Mesenchymal stem cell (in vitro differentiated cells and primary cell): ENCODE data around the gene NPAS3.
A peak's percentile ranks its signal among the peaks of the same experiment; 100 is the strongest.

Experiments
- DNase-seq: peaks from one replicate; pipeline ENCODE4 v3.0.0-alpha.2; 2013
- H2AFZ ChIP-seq: one replicate; pipeline ENCODE4 v1.6.1; 2013; ENCODE audit warnings: low read depth, mild to moderate bottlenecking, control low read depth, inconsistent platforms, low read length, moderate library complexity
- H2AK5ac ChIP-seq: 2 replicates; pipeline ENCODE4 v1.6.1; 2013; ENCODE audit warnings: low read length, moderate library complexity, mild to moderate bottlenecking, inconsistent platforms; ENCODE audit not compliant: severe bottlenecking
- H2BK120ac ChIP-seq: one replicate; pipeline ENCODE4 v1.6.1; 2013; ENCODE audit warnings: low read depth, mild to moderate bottlenecking, inconsistent platforms, low read length, moderate library complexity
- H2BK12ac ChIP-seq, 2 experiments: one replicate each; pipeline ENCODE4 v1.6.1; 2013; ENCODE audit warnings: inconsistent platforms in 2 of 2, low read length in 2 of 2, mild to moderate bottlenecking in 2 of 2, moderate library complexity in 2 of 2, control low read depth in 1 of 2
- H2BK15ac ChIP-seq: one replicate; pipeline ENCODE4 v1.6.1; 2013; ENCODE audit warnings: mild to moderate bottlenecking, low read depth, inconsistent platforms; ENCODE audit not compliant: poor library complexity, severe bottlenecking
- H2BK5ac ChIP-seq: 2 replicates; pipeline ENCODE4 v1.6.1; 2013; ENCODE audit warnings: low read depth, mild to moderate bottlenecking, low read length, control low read depth, inconsistent platforms; ENCODE audit not compliant: poor library complexity, severe bottlenecking
- H3K14ac ChIP-seq, 2 experiments: one replicate each; pipeline ENCODE4 v1.6.1; 2013; ENCODE audit warnings: inconsistent platforms in 2 of 2, low read length in 2 of 2, control low read depth in 1 of 2, mild to moderate bottlenecking in 1 of 2, moderate library complexity in 1 of 2
- H3K18ac ChIP-seq, 2 experiments: one replicate each; pipeline ENCODE4 v1.6.1; 2013; ENCODE audit warnings: inconsistent platforms in 2 of 2, low read length in 2 of 2, control low read depth in 1 of 2, low read depth in 1 of 2, mild to moderate bottlenecking in 1 of 2
- H3K23ac ChIP-seq, 2 experiments: one replicate each; pipeline ENCODE4 v1.6.1; 2013; ENCODE audit warnings: inconsistent platforms in 2 of 2, low read length in 2 of 2, mild to moderate bottlenecking in 2 of 2, moderate library complexity in 2 of 2, control low read depth in 1 of 2
- H3K27ac ChIP-seq: 2 replicates; pipeline ENCODE4 v1.5.1; 2013; ENCODE audit warnings: mild to moderate bottlenecking, moderate library complexity, low read length, control low read depth, inconsistent platforms; ENCODE audit not compliant: poor library complexity, severe bottlenecking
- H3K27me3 ChIP-seq, 2 experiments: 2 replicates each; pipeline versions ENCODE4 v1.6.1 to v1.7.0; 2013; ENCODE audit warnings: low read length in 2 of 2, mild to moderate bottlenecking in 2 of 2, moderate library complexity in 2 of 2, control low read depth in 1 of 2, inconsistent platforms in 1 of 2; ENCODE audit not compliant: control insufficient read depth in 1 of 2, insufficient read depth in 1 of 2
- H3K36me3 ChIP-seq, 2 experiments: 2 replicates each; pipeline versions ENCODE4 v1.6.1 to v1.7.0; 2013; ENCODE audit warnings: low read length in 2 of 2, control low read depth in 1 of 2, inconsistent platforms in 1 of 2, low read depth in 1 of 2, mild to moderate bottlenecking in 1 of 2; ENCODE audit not compliant: insufficient read depth in 2 of 2, control insufficient read depth in 1 of 2
- H3K4ac ChIP-seq, 2 experiments: one replicate each; pipeline ENCODE4 v1.6.1; 2013; ENCODE audit warnings: inconsistent platforms in 2 of 2, low read length in 2 of 2, mild to moderate bottlenecking in 2 of 2, moderate library complexity in 2 of 2, control low read depth in 1 of 2, low read depth in 1 of 2
- H3K4me1 ChIP-seq: 2 replicates; pipeline ENCODE4 v1.6.1; 2013; ENCODE audit warnings: low read depth, low read length, control low read depth; ENCODE audit not compliant: control insufficient read depth, insufficient read depth
- H3K4me2 ChIP-seq: 2 replicates; pipeline ENCODE4 v1.6.1; 2013; ENCODE audit warnings: low read length, mild to moderate bottlenecking, inconsistent platforms; ENCODE audit not compliant: poor library complexity, severe bottlenecking
- H3K4me3 ChIP-seq, 2 experiments: 2 replicates each; pipeline versions ENCODE4 v1.5.1 to v1.7.0; 2013; ENCODE audit warnings: low read length in 2 of 2, mild to moderate bottlenecking in 2 of 2, control low read depth in 1 of 2, low read depth in 1 of 2; ENCODE audit not compliant: insufficient read depth in 1 of 2
- H3K79me1 ChIP-seq: replicated peaks from 2 replicates; pipeline ENCODE4 v1.6.1; 2013; ENCODE audit warnings: mild to moderate bottlenecking, control low read depth, low read length, inconsistent platforms; ENCODE audit not compliant: poor library complexity, severe bottlenecking
- H3K9ac ChIP-seq: 2 replicates; pipeline ENCODE4 v1.7.0; 2013; ENCODE audit warnings: mild to moderate bottlenecking, low read length, moderate library complexity
- H3K9me3 ChIP-seq: 2 replicates; pipeline ENCODE4 v1.7.0; 2013; ENCODE audit warnings: mild to moderate bottlenecking, low read length; ENCODE audit not compliant: control insufficient read depth
- H4K8ac ChIP-seq: one replicate; pipeline ENCODE4 v1.6.1; 2013; ENCODE audit warnings: inconsistent platforms, mild to moderate bottlenecking, low read length, moderate library complexity
- H4K91ac ChIP-seq: one replicate; pipeline ENCODE4 v1.6.1; 2013; ENCODE audit warnings: mild to moderate bottlenecking, low read length, inconsistent platforms
- WGBS: methylation state at CpG from one replicate; pipeline ENCODE4 v1.1.7; 2013; ENCODE audit warnings: mixed read lengths; 5-methylcytosine and 5-hydroxymethylcytosine counted together

Gene NPAS3

DNA sequence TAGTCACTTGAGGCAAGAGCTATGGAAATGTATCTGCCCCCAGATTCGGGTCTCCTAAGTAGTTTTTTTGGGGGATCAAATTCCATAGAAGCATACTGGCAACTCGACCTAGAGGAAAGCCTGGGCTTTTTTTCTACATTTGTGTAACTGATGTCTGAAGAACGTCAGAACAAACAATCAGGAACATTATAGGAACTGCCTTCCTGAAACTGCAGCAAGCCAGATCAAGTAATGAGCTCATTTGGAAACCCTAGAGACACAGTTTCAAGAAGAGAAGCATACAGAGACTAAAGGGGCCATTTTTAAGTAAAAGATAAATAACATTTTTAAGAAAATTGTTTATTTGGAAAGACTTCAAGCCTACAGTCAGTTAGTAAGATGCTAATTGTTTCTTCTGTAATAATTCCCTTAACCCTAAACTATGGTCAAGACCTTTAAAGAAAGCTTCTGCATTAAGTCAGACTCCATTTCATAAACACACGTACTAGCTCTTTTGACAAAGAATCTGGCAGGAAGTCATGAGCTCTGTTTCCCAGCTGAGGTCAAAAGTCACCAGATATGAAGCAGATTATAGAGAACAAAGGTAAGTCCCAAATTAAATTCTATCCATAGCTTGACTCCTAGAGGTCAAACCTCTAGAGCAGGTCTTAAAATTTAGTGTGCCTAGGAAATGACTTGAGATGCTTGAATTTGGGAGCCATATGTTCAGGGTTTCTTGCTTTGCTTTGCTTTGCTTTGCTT, 899.4 kb downstream of the NPAS3 start:
- no peak overlapping the region for H4K91ac ChIP-seq
- H3K79me1 ChIP-seq, result no peaks in the 10 kb centered on the region
- no peak overlapping the region for H3K27ac ChIP-seq
- H2AFZ ChIP-seq, result no peak overlapping the region
- no peak overlapping the region for H3K18ac ChIP-seq
- H2BK5ac ChIP-seq, result no peak overlapping the region
- no peaks in the 10 kb centered on the region for H3K36me3 ChIP-seq
- no peaks in the 10 kb centered on the region for H3K9me3 ChIP-seq
- no peak overlapping the region for H3K4ac ChIP-seq
- peaks cover 12 to 34% of the 10 kb centered on the region in 2 experiments for H3K27me3 ChIP-seq
- no peak overlapping the region for H2BK15ac ChIP-seq
- no peak overlapping the region for H2BK12ac ChIP-seq
- no peak overlapping the region for H3K9ac ChIP-seq
- WGBS, result 29% methylated on average over 4 of the region's 4 CpGs
- no peak overlapping the region for H3K23ac ChIP-seq
- no peak for DNase-seq
- no peak overlapping the region for H3K14ac ChIP-seq
- no peak overlapping the region for H3K4me2 ChIP-seq
- H3K4me1 ChIP-seq, result no peaks in the 10 kb centered on the region
- no peak overlapping the region for H4K8ac ChIP-seq
- no peak overlapping the region for H3K4me3 ChIP-seq
- no peak overlapping the region for H2AK5ac ChIP-seq
- no peak overlapping the region for H2BK120ac ChIP-seq

DNA sequence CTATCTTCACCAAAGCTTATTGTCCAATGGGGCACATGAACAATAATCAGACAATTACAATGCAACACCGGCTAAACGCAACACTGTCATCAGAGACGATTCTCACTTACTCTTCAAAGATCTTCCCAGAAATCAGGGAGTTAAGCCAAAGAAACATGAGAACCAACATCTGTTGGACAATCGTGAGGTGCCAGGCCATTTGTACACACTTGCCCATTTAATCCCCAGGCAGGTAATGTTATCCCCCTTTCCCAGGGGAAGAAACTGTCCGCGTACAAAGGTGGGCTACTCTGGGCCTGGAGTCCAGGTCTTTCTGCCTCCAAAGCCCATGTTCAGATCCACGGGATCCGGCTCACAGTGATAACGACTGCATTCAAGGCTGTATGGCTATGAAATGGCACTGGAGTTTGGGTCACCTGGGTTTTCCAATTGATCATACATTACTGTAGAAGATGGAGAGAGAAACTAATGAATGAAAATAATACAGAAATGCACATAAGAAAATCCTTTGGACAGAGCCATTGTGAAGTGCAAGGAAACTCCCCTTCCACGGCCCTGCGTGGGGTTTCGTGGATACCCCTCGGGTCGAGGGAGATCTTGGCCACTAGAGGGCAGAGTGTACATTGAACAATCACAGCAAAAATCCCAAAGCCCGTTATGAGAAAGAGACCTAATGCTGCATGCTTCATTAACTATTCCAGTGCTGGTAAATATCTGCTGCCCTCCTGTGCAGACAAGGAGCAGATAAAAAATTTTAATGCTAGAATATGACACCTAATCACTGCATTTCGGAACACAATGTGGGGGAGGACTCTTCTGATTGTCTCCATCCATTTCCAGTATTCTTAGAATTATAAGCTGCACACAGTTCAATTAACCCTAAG, 900.8 kb downstream of the NPAS3 start:
- Histone ChIP-seq H3K4me2 (no peak overlapping the region), H3K23ac (no peak overlapping the region), H2BK15ac (no peak overlapping the region), H3K14ac (no peak overlapping the region), H2BK5ac (no peak overlapping the region), H3K18ac (no peak overlapping the region), H2BK120ac (no peak overlapping the region), H3K36me3 (no peaks in the 10 kb centered on the region), H3K79me1 (no peaks in the 10 kb centered on the region), H3K9ac (no peak overlapping the region), H3K4me1 (no peaks in the 10 kb centered on the region), H4K91ac (no peak overlapping the region), H3K4me3 (no peak overlapping the region), H2AK5ac (no peak overlapping the region), H3K27me3 (peaks cover 17 to 43% of the 10 kb centered on the region in 2 experiments), H3K4ac (no peak overlapping the region), H4K8ac (no peak overlapping the region), H2BK12ac (no peak overlapping the region), H2AFZ (no peak overlapping the region), H3K27ac (no peak overlapping the region), H3K9me3 (no peaks in the 10 kb centered on the region)
- DNase-seq, result peak; percentile 59
- 63% methylated on average over 16 of the region's 16 CpGs for WGBS

DNA sequence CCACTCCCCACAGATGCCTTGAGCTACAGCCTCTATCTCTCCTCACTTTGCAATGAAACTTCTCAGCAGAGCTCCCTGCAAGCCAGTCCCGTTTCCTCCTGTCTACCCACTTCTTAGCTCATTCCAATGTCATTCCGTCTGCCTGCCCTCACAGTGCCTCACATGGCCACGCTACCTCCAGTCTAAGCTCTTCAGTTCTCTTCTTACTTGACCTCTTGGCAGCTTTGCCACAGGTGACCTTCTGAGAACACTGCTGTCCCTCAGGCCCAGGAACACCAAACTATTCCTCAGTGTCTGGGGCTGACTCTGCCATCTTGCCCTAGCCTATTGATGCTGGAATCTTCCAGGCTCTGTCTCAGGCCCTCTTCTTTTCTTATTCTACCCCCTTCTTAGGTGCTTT, 902.1 kb downstream of the NPAS3 start:
- 90% methylated on average over 3 of the region's 3 CpGs for WGBS
- no peak overlapping the region for H2AFZ ChIP-seq

DNA sequence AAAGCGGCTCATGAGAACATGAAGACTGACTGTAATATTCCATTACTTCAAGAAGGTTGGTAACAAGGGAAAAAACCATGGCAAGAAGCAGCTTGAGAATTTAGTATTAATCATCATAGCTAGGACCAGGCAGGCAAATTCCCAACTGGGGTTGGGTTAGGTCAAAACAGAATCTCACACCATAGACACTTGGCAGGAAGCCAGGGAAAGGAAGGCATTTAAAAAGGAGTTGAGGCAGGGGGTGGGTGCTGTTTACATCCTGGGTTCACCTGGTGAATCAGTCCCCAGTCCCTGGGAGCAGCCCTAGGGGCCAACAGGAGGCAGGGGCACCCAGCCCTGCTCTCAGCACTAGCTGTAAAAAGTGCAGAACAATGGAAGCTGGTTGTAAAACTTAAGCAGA, 903.6 kb downstream of the NPAS3 start:
- H2BK12ac ChIP-seq, result no peak overlapping the region
- peak; percentile 17 for DNase-seq
- H3K4me1 ChIP-seq, result no peaks in the 10 kb centered on the region
- H3K9me3 ChIP-seq, result no peaks in the 10 kb centered on the region
- H2AK5ac ChIP-seq, result no peak overlapping the region
- no peak overlapping the region for H4K8ac ChIP-seq
- no peak overlapping the region for H3K9ac ChIP-seq
- H2BK15ac ChIP-seq, result no peak overlapping the region
- 100% methylated on average over 1 of the region's 1 CpG for WGBS
- H3K4me3 ChIP-seq, result no peak overlapping the region
- H3K27ac ChIP-seq, result no peak overlapping the region
- no peak overlapping the region for H2AFZ ChIP-seq
- H3K79me1 ChIP-seq, result no peaks in the 10 kb centered on the region
- H3K4ac ChIP-seq, result no peak overlapping the region
- no peak overlapping the region for H3K23ac ChIP-seq
- no peak overlapping the region for H2BK5ac ChIP-seq
- no peak overlapping the region for H3K4me2 ChIP-seq
- no peak overlapping the region for H3K18ac ChIP-seq
- no peaks in the 10 kb centered on the region for H3K36me3 ChIP-seq
- no peak overlapping the region for H4K91ac ChIP-seq
- H2BK120ac ChIP-seq, result no peak overlapping the region
- peaks cover 21 to 48% of the 10 kb centered on the region in 2 experiments for H3K27me3 ChIP-seq
- H3K14ac ChIP-seq, result no peak overlapping the region

More for the DNA sequence above, 902.1 kb downstream of the NPAS3 start:
- no peak for DNase-seq
- H3K27ac ChIP-seq, result no peak overlapping the region
- peaks cover 19 to 43% of the 10 kb centered on the region in 2 experiments for H3K27me3 ChIP-seq
- no peak overlapping the region for H2BK5ac ChIP-seq
- H3K4me1 ChIP-seq, result no peaks in the 10 kb centered on the region
- no peaks in the 10 kb centered on the region for H3K36me3 ChIP-seq
- no peaks in the 10 kb centered on the region for H3K79me1 ChIP-seq
- H3K4ac ChIP-seq, result no peak overlapping the region
- no peak overlapping the region for H2AK5ac ChIP-seq
- no peak overlapping the region for H4K91ac ChIP-seq
- H2BK120ac ChIP-seq, result no peak overlapping the region
- H3K14ac ChIP-seq, result peak overlapping the region in 1 of 2 experiments; percentile 26
- H3K18ac ChIP-seq, result peak overlapping the region in 1 of 2 experiments; percentile 5
- no peak overlapping the region for H3K9ac ChIP-seq
- H3K9me3 ChIP-seq, result no peaks in the 10 kb centered on the region
- H3K23ac ChIP-seq, result peak overlapping the region in 1 of 2 experiments; percentile 5
- H3K4me3 ChIP-seq, result no peak overlapping the region
- H2BK12ac ChIP-seq, result no peak overlapping the region
- H2BK15ac ChIP-seq, result no peak overlapping the region
- H3K4me2 ChIP-seq, result no peak overlapping the region
- no peak overlapping the region for H4K8ac ChIP-seq
